B cell (primary cell): ENCODE results near the gene COLQ. TPM values are rescaled to one million over a fixed set of nuclear protein-coding genes. Genes with fewer than 3 reads are reported as not detected.
"Not testable (repeated sequence)": the region's sequence is repeated elsewhere in the genome, so short reads cannot be mapped to it uniquely, and the experiment has no call there.

Source experiments
- ATAC-seq: fragments of 200-7000 bp; cut with Tn5 transposase; one replicate; pipeline ENCODE4 v1.10.0; 2021; ENCODE audit warnings: low read depth, mild to moderate bottlenecking, moderate number of reproducible peaks, moderate library complexity
- CTCF ChIA-PET: fragments of 350-600 bp; sonication (Branson Sonifier 250); formaldehyde crosslinking; loops from one replicate; lab custom pipeline; 2021; ENCODE audit warnings: antibody characterized with exemption, inconsistent platforms; lab: Charles Lee
- POLR2A ChIA-PET: fragments of 350-600 bp; sonication (Branson Sonifier 250); formaldehyde crosslinking; loops from one replicate; lab custom pipeline; 2021; ENCODE audit warnings: antibody characterized with exemption; lab: Charles Lee
- DNase-seq: peaks from one replicate; pipeline ENCODE4 v3.0.0; 2013
- H2AFZ ChIP-seq: 2 replicates; pipeline ENCODE4 v1.6.1; 2012; ENCODE audit warnings: mild to moderate bottlenecking, low read depth, low read length; ENCODE audit not compliant: insufficient read depth, poor library complexity, severe bottlenecking
- H3K27ac ChIP-seq, 2 donors: 1 replicate in 1 of 2; 2 replicates in 1 of 2; pipeline ENCODE4 v1.5.1; 2012 to 2013; ENCODE audit warnings: low read length in 2 of 2, mild to moderate bottlenecking in 2 of 2, moderate library complexity in 1 of 2
- H3K27me3 ChIP-seq, 4 experiments: fragments of 200-600 bp in 1 of 4; sonication (generic) in 1 of 4; replicated peaks in 1 of 4; 1 replicate in 2 of 4; 2 replicates in 2 of 4; pipeline versions ENCODE4 v1.6.1 to v1.7.0; 2013 to 2016; ENCODE audit warnings: low read length in 3 of 4, mild to moderate bottlenecking in 2 of 4, mixed read lengths in 1 of 4, moderate library complexity in 1 of 4; ENCODE audit not compliant: insufficient read depth in 4 of 4, control insufficient read depth in 3 of 4; ENCODE audit errors: control extremely low read depth in 1 of 4
- H3K36me3 ChIP-seq, 2 experiments: replicated peaks in 1 of 2; 1 replicate in 1 of 2; 2 replicates in 1 of 2; pipeline versions ENCODE4 v1.6.1 to v1.7.1; 2013; ENCODE audit warnings: low read length in 1 of 2; ENCODE audit not compliant: insufficient read depth in 2 of 2, control insufficient read depth in 1 of 2; ENCODE audit errors: control extremely low read depth in 1 of 2, extremely low read depth in 1 of 2
- H3K4me1 ChIP-seq, 2 donors: fragments of 200-600 bp in 1 of 2; sonication (generic) in 1 of 2; 1 replicate in 1 of 2; 2 replicates in 1 of 2; pipeline versions ENCODE4 v1.5.1 to v1.6.1; 2013 to 2017; ENCODE audit warnings: low read length in 2 of 2; ENCODE audit not compliant: control insufficient read depth in 2 of 2, insufficient read depth in 2 of 2
- H3K4me2 ChIP-seq: replicated peaks from 2 replicates; pipeline ENCODE3; 2012; ENCODE audit warnings: mild to moderate bottlenecking, low read depth, low read length; ENCODE audit not compliant: poor library complexity, severe bottlenecking
- H3K4me3 ChIP-seq, 5 experiments: fragments of 200-600 bp in 1 of 5; sonication (generic) in 1 of 5; 1 replicate in 3 of 5; 2 replicates in 2 of 5; pipeline versions ENCODE4 v1.5.1 to v1.7.0; 2011 to 2016; ENCODE audit warnings: low read length in 4 of 5, mild to moderate bottlenecking in 4 of 5, low read depth in 2 of 5, control low read depth in 1 of 5, moderate library complexity in 1 of 5; ENCODE audit not compliant: insufficient read depth in 1 of 5; ENCODE audit errors: control extremely low read depth in 1 of 5, extremely low read depth in 1 of 5
- H3K79me2 ChIP-seq: fragments of 200-600 bp; sonication (generic); one replicate; pipeline ENCODE4 v1.6.0; 2016; ENCODE audit warnings: low read length; ENCODE audit not compliant: control insufficient read depth, insufficient read depth
- H3K9ac ChIP-seq: fragments of 200-600 bp; sonication (generic); 2 replicates; pipeline ENCODE4 v1.6.1; 2017; ENCODE audit warnings: mild to moderate bottlenecking, low read length, moderate library complexity
- H3K9me3 ChIP-seq, 3 donors: one replicate each; pipeline versions ENCODE4 v1.6.1 to v1.7.1; 2013; ENCODE audit warnings: low read length in 2 of 3; ENCODE audit not compliant: control insufficient read depth in 2 of 3, insufficient read depth in 1 of 3; ENCODE audit errors: control extremely low read depth in 1 of 3
- H4K20me1 ChIP-seq: 2 replicates; pipeline ENCODE4 v1.6.0; 2012; ENCODE audit warnings: mild to moderate bottlenecking, low read length; ENCODE audit not compliant: insufficient read depth, control insufficient read depth, poor library complexity, severe bottlenecking
- H3K27ac Mint-ChIP-seq: one replicate; pipeline ENCODE4 v1.8.0; 2021; ENCODE audit warnings: mixed read lengths
- H3K27me3 Mint-ChIP-seq: one replicate; pipeline ENCODE4 v1.8.0; 2021; ENCODE audit warnings: mixed read lengths
- H3K4me1 Mint-ChIP-seq: one replicate; pipeline ENCODE4 v1.8.0; 2021; ENCODE audit warnings: mixed read lengths
- H3K4me3 Mint-ChIP-seq: one replicate; pipeline ENCODE4 v1.8.0; 2021; ENCODE audit warnings: mixed read lengths
- H3K9me3 Mint-ChIP-seq: one replicate; pipeline ENCODE4 v1.8.0; 2022; ENCODE audit warnings: mixed read lengths; ENCODE audit not compliant: insufficient read depth
- CTCF ChIP-seq: fragments of 200-600 bp; IDR thresholded peaks from one replicate; pipeline ENCODE4 v1.8.0; 2022; ENCODE audit warnings: antibody characterized with exemption, mild to moderate bottlenecking
- EZH2 ChIP-seq: IDR thresholded peaks from 2 replicates; pipeline ENCODE4 v1.6.1; 2012; ENCODE audit warnings: borderline replicate concordance, low read depth, mild to moderate bottlenecking, moderate library complexity, low read length; ENCODE audit not compliant: insufficient read depth, poor library complexity, severe bottlenecking
- WGBS: methylation state at CpG from one replicate; pipeline ENCODE4 v1.1.5; 2013; ENCODE audit warnings: missing lambda C conversion rate; ENCODE audit not compliant: insufficient coverage; 5-methylcytosine and 5-hydroxymethylcytosine counted together
- intact Hi-C: fragments of 100-400 bp; cut with micrococcal nuclease; formaldehyde crosslinking; loops from one replicate; pipeline ENCODE4 v1.10.0; 2022
- polyA plus RNA-seq: library from polyadenylated mRNA; depleted of rRNA; stranded (reverse); fragments of >200 nt; gene quantifications from 2 replicates; pipeline ENCODE4 v1.2.3, GENCODE V29; 2012
- total RNA-seq, 2 donors: library from RNA; stranded (reverse); fragments of 120-200 nt in 1 of 2; gene quantifications; 1 replicate in 1 of 2; 2 replicates in 1 of 2; pipeline versions ENCODE4 v1.2.3 to v1.2.4, GENCODE V29; 2013 to 2022

COLQ gene
- total and polyA plus RNA-seq, 2 donors (not counting 1 experiment from before 2014, with no cell fraction given): 1.9 to 2.5 TPM

DNA sequence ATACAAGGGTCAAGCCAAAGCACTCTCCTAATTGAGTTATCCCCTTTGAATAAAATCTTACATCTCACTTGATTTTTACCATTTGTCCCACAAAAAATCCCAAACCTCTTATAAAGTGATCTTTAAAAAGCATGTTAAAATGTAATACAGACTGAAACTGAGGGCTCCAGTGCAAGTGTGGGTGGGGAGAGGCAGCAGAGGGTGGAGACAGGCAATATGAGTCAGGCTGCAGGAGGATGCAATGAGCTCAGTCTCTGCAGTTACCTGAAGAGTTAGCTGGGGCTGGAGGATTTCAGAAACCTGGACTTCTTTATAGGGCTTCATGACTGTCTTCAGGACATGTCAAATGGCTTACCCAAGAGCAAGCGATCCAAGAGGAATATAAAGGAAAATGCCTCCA is 14.2 kb upstream of the COLQ start:
- H3K4me3 Mint-ChIP-seq: no peak overlapping the region
- ATAC-seq: no peak
- no peak overlapping the region for H3K27ac Mint-ChIP-seq

GRCh38 chr3:15532614-15533013 is 11.1 kb upstream of the COLQ start:
- H3K27ac Mint-ChIP-seq, ATAC-seq, DNase-seq, POLR2A ChIA-PET, H4K20me1 ChIP-seq, H3K4me3 ChIP-seq, H3K9ac ChIP-seq, H3K79me2 ChIP-seq, CTCF ChIA-PET, H3K4me2 ChIP-seq, H3K27ac ChIP-seq, intact Hi-C loops, H3K4me1 Mint-ChIP-seq, H3K9me3 Mint-ChIP-seq, H3K27me3 ChIP-seq, H3K4me1 ChIP-seq, H3K4me3 Mint-ChIP-seq, H3K36me3 ChIP-seq, H2AFZ ChIP-seq, H3K9me3 ChIP-seq, H3K27me3 Mint-ChIP-seq: not testable (repeated sequence)
- 100% methylated on average over 1 of the region's 2 CpGs for WGBS

More for the DNA sequence above, 14.2 kb upstream of the COLQ start:
- intact Hi-C loops: no loop called here
- Histone ChIP-seq H3K9ac (no peak overlapping the region), H3K4me2 (no peak overlapping the region), H3K9me3 (no peaks in the 10 kb centered on the region), H3K4me1 (no peaks in the 10 kb centered on the region), H3K79me2 (no peaks in the 10 kb centered on the region), H2AFZ (no peak overlapping the region), H3K27ac (no peak overlapping the region), H3K36me3 (no peaks in the 10 kb centered on the region), H4K20me1 (no peaks in the 10 kb centered on the region), H3K4me3 (no peak overlapping the region), H3K27me3 (no peaks in the 10 kb centered on the region)
- Mint-ChIP-seq H3K9me3 (no peaks in the 10 kb centered on the region), H3K4me1 (no peaks in the 10 kb centered on the region), H3K27me3 (no peaks in the 10 kb centered on the region)
- TF ChIP-seq CTCF: no peak
- TF ChIP-seq EZH2: no peak
- POLR2A ChIA-PET: no interaction called here
- 100% methylated on average over 1 of the region's 1 CpG for WGBS
- CTCF ChIA-PET: no interaction called here
- DNase-seq: no peak
